Fibroblast of skin of back (primary cell): ENCODE data around the gene SLF2.
"Not testable (repeated sequence)": the region's sequence is repeated elsewhere in the genome, so short reads cannot be mapped to it uniquely, and the experiment has no call there.

Experiments used
- DNase-seq: peaks from one replicate; pipeline ENCODE4 v3.0.0-alpha.2; 2013

SLF2 gene

GRCh38 chr10:100879741-100880360, 32.9 kb upstream of the SLF2 start:
- no peak for DNase-seq

- no peak for DNase-seq
These were observed 31.1 kb upstream of the SLF2 start for GRCh38 chr10:100881556-100882213.

GRCh38 chr10:100882252-100882651, 30.5 kb upstream of the SLF2 start:
- DNase-seq, result no peak

- peak; percentile 79 for DNase-seq
These were observed 30.0 kb upstream of the SLF2 start for GRCh38 chr10:100882671-100883311.

- no peak for DNase-seq
These were observed 29.4 kb upstream of the SLF2 start for GRCh38 chr10:100883312-100883821.

- not testable (repeated sequence) for DNase-seq
These were observed 27.2 kb upstream of the SLF2 start for GRCh38 chr10:100885611-100886010.

GRCh38 chr10:100886091-100886490, 26.7 kb upstream of the SLF2 start:
- DNase-seq, result no peak

GRCh38 chr10:100886521-100886920, 26.2 kb upstream of the SLF2 start:
- DNase-seq, result no peak

GRCh38 chr10:100886963-100887362, 25.8 kb upstream of the SLF2 start:
- DNase-seq, result no peak

- DNase-seq, result no peak
These were observed 24.9 kb upstream of the SLF2 start for GRCh38 chr10:100887761-100888296.

GRCh38 chr10:100888957-100889356, 23.8 kb upstream of the SLF2 start:
- no peak for DNase-seq

GRCh38 chr10:100889546-100889945, 23.2 kb upstream of the SLF2 start:
- no peak for DNase-seq

- DNase-seq, result no peak
These were observed 22.6 kb upstream of the SLF2 start for GRCh38 chr10:100890141-100890672.

- DNase-seq, result peak; percentile 98
These were observed 22.0 kb upstream of the SLF2 start for GRCh38 chr10:100890673-100891317.

GRCh38 chr10:100894033-100894432, 18.7 kb upstream of the SLF2 start:
- DNase-seq, result no peak

- no peak for DNase-seq
These were observed 18.0 kb upstream of the SLF2 start for GRCh38 chr10:100894589-100895294.

GRCh38 chr10:100895346-100895745, 17.4 kb upstream of the SLF2 start:
- no peak for DNase-seq

GRCh38 chr10:100895896-100896295, 16.9 kb upstream of the SLF2 start:
- DNase-seq, result no peak

GRCh38 chr10:100896876-100897461, 15.8 kb upstream of the SLF2 start:
- no peak for DNase-seq

- no peak for DNase-seq
These were observed 14.8 kb upstream of the SLF2 start for GRCh38 chr10:100897976-100898375.

GRCh38 chr10:100899171-100899570, 13.6 kb upstream of the SLF2 start:
- DNase-seq, result no peak

- DNase-seq, result no peak
These were observed 11.7 kb upstream of the SLF2 start for GRCh38 chr10:100901051-100901450.
